Activated CD8-positive, alpha-beta T cell treated with anti-CD3 and anti-CD28 coated beads, Interleukin-2, amount 10 ng/mL, durations not matched to agents 7 days and 5 days (primary cell): ENCODE measurements around the gene LMCD1. TPM values are rescaled to one million over a fixed set of nuclear protein-coding genes. Genes with fewer than 3 reads are reported as not detected.

ENCODE experiments used
- ATAC-seq: fragments of 150-1000 bp; cut with Tn5 transposase; one replicate; pipeline ENCODE4 v1.10.0; 2021; ENCODE audit warnings: moderate library complexity
- CTCF ChIA-PET: fragments of 350-600 bp; sonication (Branson Sonifier 250); formaldehyde crosslinking; loops from one replicate; lab custom pipeline; 2021; ENCODE audit warnings: antibody characterized with exemption; lab: Charles Lee
- POLR2A ChIA-PET: fragments of 350-600 bp; sonication (Branson Sonifier 250); formaldehyde crosslinking; loops from one replicate; lab custom pipeline; 2021; ENCODE audit warnings: antibody characterized with exemption; lab: Charles Lee
- DNase-seq: peaks from one replicate; pipeline ENCODE4 v3.0.0-alpha.2; 2020
- H3K27ac Mint-ChIP-seq: one replicate; pipeline ENCODE4 v1.8.0; 2021; ENCODE audit warnings: mild to moderate bottlenecking, mixed read lengths
- H3K27me3 Mint-ChIP-seq: one replicate; pipeline ENCODE4 v1.8.0; 2021; ENCODE audit warnings: low read depth, mixed read lengths
- H3K36me3 Mint-ChIP-seq: one replicate; pipeline ENCODE4 v1.8.0; 2021; ENCODE audit warnings: low read depth, mixed read lengths
- H3K4me1 Mint-ChIP-seq: one replicate; pipeline ENCODE4 v1.8.0; 2021; ENCODE audit warnings: low read depth, mixed read lengths
- H3K4me3 Mint-ChIP-seq: one replicate; pipeline ENCODE4 v1.8.0; 2021; ENCODE audit warnings: mild to moderate bottlenecking, mixed read lengths
- H3K9me3 Mint-ChIP-seq: one replicate; pipeline ENCODE4 v1.8.0; 2022; ENCODE audit warnings: mixed read lengths; ENCODE audit not compliant: insufficient read depth
- total RNA-seq, 2 experiments: library from RNA; stranded (reverse); gene quantifications; one replicate each; pipeline ENCODE4 v1.2.3, GENCODE V29; 2021

Gene LMCD1
- total RNA-seq, 2 experiments from 2014 or later = 0.53 to 1.2 TPM

- Mint-ChIP-seq H3K4me3 (no peak overlapping the region), H3K9me3 (no peaks in the 10 kb centered on the region), H3K4me1 (peaks cover 4% of the 10 kb centered on the region), H3K36me3 (no peaks in the 10 kb centered on the region), H3K27me3 (peaks cover 2% of the 10 kb centered on the region), H3K27ac (no peak overlapping the region)
- CTCF ChIA-PET = no interaction called here
- ATAC-seq (no peak), DNase-seq (no peak)
- POLR2A ChIA-PET = no interaction called here
These were observed 28.3 kb downstream of the LMCD1 start for GRCh38 chr3:8529738-8530525.

GRCh38 chr3:8530581-8530980 is 29.0 kb downstream of the LMCD1 start:
- ChIA-PET POLR2A (no interaction called here), CTCF (no interaction called here)
- no peak overlapping the region for H3K27ac Mint-ChIP-seq
- no peak overlapping the region for H3K4me3 Mint-ChIP-seq
- peaks cover 3% of the 10 kb centered on the region for H3K27me3 Mint-ChIP-seq
- DNase-seq (no peak), ATAC-seq (no peak)
- no peaks in the 10 kb centered on the region for H3K36me3 Mint-ChIP-seq
- H3K9me3 Mint-ChIP-seq = no peaks in the 10 kb centered on the region
- no peaks in the 10 kb centered on the region for H3K4me1 Mint-ChIP-seq

- H3K27ac Mint-ChIP-seq = no peak overlapping the region
- peaks cover 2% of the 10 kb centered on the region for H3K27me3 Mint-ChIP-seq
- ATAC-seq (no peak), DNase-seq (no peak)
- no peaks in the 10 kb centered on the region for H3K4me1 Mint-ChIP-seq
- ChIA-PET CTCF (no interaction called here), POLR2A (no interaction called here)
- H3K36me3 Mint-ChIP-seq = no peaks in the 10 kb centered on the region
- H3K4me3 Mint-ChIP-seq = no peak overlapping the region
- no peaks in the 10 kb centered on the region for H3K9me3 Mint-ChIP-seq
These were observed 30.7 kb downstream of the LMCD1 start for GRCh38 chr3:8532251-8532871.

GRCh38 chr3:8536096-8537056 is 34.8 kb downstream of the LMCD1 start:
- H3K27me3 Mint-ChIP-seq = peaks cover 2% of the 10 kb centered on the region
- ChIA-PET POLR2A (no interaction called here), CTCF (no interaction called here)
- H3K4me1 Mint-ChIP-seq = no peaks in the 10 kb centered on the region
- no peak overlapping the region for H3K27ac Mint-ChIP-seq
- H3K9me3 Mint-ChIP-seq = no peaks in the 10 kb centered on the region
- ATAC-seq (no peak), DNase-seq (no peak)
- no peak overlapping the region for H3K4me3 Mint-ChIP-seq
- no peaks in the 10 kb centered on the region for H3K36me3 Mint-ChIP-seq

- H3K4me3 Mint-ChIP-seq = no peak overlapping the region
These were observed 35.8 kb downstream of the LMCD1 start for GRCh38 chr3:8537440-8537839.

GRCh38 chr3:8538223-8538622 is 36.6 kb downstream of the LMCD1 start:
- Mint-ChIP-seq H3K9me3 (no peaks in the 10 kb centered on the region), H3K36me3 (no peaks in the 10 kb centered on the region), H3K4me1 (no peaks in the 10 kb centered on the region), H3K27ac (no peak overlapping the region), H3K27me3 (peaks cover 2% of the 10 kb centered on the region), H3K4me3 (no peak overlapping the region)
- ChIA-PET POLR2A (no interaction called here), CTCF (no interaction called here)
- DNase-seq (no peak), ATAC-seq (no peak)

More at GRCh38 chr3:8537440-8537839, 35.8 kb downstream of the LMCD1 start:
- peaks cover 2% of the 10 kb centered on the region for H3K27me3 Mint-ChIP-seq
- H3K36me3 Mint-ChIP-seq = no peaks in the 10 kb centered on the region
- no peaks in the 10 kb centered on the region for H3K9me3 Mint-ChIP-seq
- ChIA-PET POLR2A (no interaction called here), CTCF (no interaction called here)
- DNase-seq = no peak
- no peak overlapping the region for H3K27ac Mint-ChIP-seq
- no peak for ATAC-seq
- H3K4me1 Mint-ChIP-seq = no peaks in the 10 kb centered on the region

GRCh38 chr3:8538913-8539312 is 37.3 kb downstream of the LMCD1 start:
- H3K27ac Mint-ChIP-seq = no peak overlapping the region
- no peak overlapping the region for H3K4me3 Mint-ChIP-seq
- ATAC-seq (no peak), DNase-seq (no peak)
- CTCF ChIA-PET = no interaction called here
- H3K36me3 Mint-ChIP-seq = no peaks in the 10 kb centered on the region
- POLR2A ChIA-PET = no interaction called here
- no peaks in the 10 kb centered on the region for H3K4me1 Mint-ChIP-seq
- no peaks in the 10 kb centered on the region for H3K9me3 Mint-ChIP-seq
- H3K27me3 Mint-ChIP-seq = peaks cover 2% of the 10 kb centered on the region

GRCh38 chr3:8539419-8539818 is 37.8 kb downstream of the LMCD1 start:
- ATAC-seq (no peak), DNase-seq (no peak)
- Mint-ChIP-seq H3K9me3 (no peaks in the 10 kb centered on the region), H3K27ac (no peak overlapping the region), H3K4me3 (no peak overlapping the region), H3K27me3 (peaks cover 2% of the 10 kb centered on the region), H3K36me3 (no peaks in the 10 kb centered on the region), H3K4me1 (no peaks in the 10 kb centered on the region)
- ChIA-PET CTCF (no interaction called here), POLR2A (no interaction called here)

- no peak for ATAC-seq
- H3K4me3 Mint-ChIP-seq = no peak overlapping the region
- H3K36me3 Mint-ChIP-seq = no peaks in the 10 kb centered on the region
- DNase-seq = no peak
- no peaks in the 10 kb centered on the region for H3K9me3 Mint-ChIP-seq
- no peak overlapping the region for H3K27ac Mint-ChIP-seq
- POLR2A ChIA-PET = no interaction called here
- no peaks in the 10 kb centered on the region for H3K4me1 Mint-ChIP-seq
- peaks cover under 1% of the 10 kb centered on the region for H3K27me3 Mint-ChIP-seq
- CTCF ChIA-PET = no interaction called here
These were observed 38.8 kb downstream of the LMCD1 start for GRCh38 chr3:8540456-8540855.

GRCh38 chr3:8541486-8541885 is 39.9 kb downstream of the LMCD1 start:
- POLR2A ChIA-PET = no interaction called here
- Mint-ChIP-seq H3K4me1 (no peaks in the 10 kb centered on the region), H3K4me3 (no peak overlapping the region), H3K27ac (no peak overlapping the region), H3K36me3 (no peaks in the 10 kb centered on the region), H3K9me3 (no peaks in the 10 kb centered on the region), H3K27me3 (no peaks in the 10 kb centered on the region)
- no peak for DNase-seq
- CTCF ChIA-PET = no interaction called here
- ATAC-seq = no peak

- DNase-seq (no peak), ATAC-seq (no peak)
- Mint-ChIP-seq H3K27me3 (no peaks in the 10 kb centered on the region), H3K4me3 (no peak overlapping the region), H3K4me1 (no peaks in the 10 kb centered on the region), H3K9me3 (no peaks in the 10 kb centered on the region), H3K36me3 (no peaks in the 10 kb centered on the region), H3K27ac (no peak overlapping the region)
- CTCF ChIA-PET = no interaction called here
- POLR2A ChIA-PET = no interaction called here
These were observed 40.8 kb downstream of the LMCD1 start for GRCh38 chr3:8542190-8543135.
